ENCODE results near the gene SPAG16.
"Not testable (repeated sequence)": the region's sequence is repeated elsewhere in the genome, so short reads cannot be mapped to it uniquely, and the experiment has no call there.

Gene SPAG16

DNA sequence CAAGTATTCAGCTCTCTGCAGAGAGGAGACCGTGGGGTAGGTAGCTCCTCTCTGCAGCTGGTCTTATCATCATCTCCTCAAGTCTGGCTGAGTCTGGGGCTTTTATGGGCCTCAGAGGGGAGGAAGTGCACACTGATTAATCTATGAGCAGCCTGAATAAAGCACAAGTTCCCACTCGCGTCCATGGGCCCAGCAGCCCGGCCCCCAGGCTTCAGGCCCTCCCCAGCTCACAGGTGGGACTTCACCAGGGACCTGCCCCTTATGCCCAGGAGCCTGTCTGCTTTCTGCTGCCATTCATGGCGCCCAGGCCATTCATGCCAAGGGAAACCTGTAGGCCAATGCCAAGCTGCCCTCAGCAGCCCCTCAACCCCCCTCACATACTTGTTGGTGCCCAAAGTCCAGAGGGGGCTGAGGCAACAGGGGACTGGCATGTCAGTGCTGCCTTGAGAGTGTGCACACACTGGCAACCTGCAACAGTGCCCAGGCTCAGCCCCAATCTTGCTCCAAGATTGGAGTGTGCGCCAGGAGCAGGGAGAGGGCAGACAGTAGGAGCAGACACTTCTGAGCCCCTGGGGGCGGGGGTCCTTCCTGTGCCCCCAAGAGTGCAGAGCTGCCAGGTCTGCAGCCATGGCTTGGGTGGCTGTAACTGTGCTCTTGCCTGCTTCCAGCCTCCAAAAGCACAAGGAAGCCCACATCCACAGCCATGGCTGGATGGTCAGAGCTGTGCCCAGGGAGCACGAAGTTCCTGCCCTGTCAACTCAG lies 751.0 kb downstream of the SPAG16 start:
- DNase-seq (ENCODE audit: low read depth) = no peak
- H3K4me3 ChIP-seq (ENCODE audit: low read depth, low read length) = no peak overlapping the region
- TF ChIP-seq CTCF (IDR thresholded peaks at IDR 0.05; ENCODE audit: low read depth, low read length, missing control alignments) = no peak

DNA sequence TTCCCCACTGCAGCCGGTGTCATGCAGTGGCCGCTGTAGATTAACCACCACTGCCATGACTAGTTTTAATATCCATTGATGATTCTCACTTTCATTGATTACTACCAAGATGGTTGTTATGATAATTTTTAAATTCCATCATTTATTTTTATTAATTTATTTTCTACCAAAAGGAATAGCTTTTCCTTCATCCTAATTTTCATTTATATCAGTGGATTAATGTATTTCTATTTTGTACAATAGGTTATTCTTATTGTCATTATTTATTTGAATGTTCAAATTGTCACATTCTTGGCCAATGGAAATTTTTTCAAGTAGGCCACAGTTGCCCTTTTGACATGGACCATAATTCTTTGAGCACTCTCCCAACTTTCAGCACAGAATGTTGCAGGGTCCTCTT lies 751.7 kb downstream of the SPAG16 start:
- DNase-seq (ENCODE audit: low read depth) = no peak
- no peak for TF ChIP-seq CTCF (IDR thresholded peaks at IDR 0.05; ENCODE audit: low read depth, low read length, missing control alignments)
- H3K4me3 ChIP-seq (ENCODE audit: low read depth, low read length) = no peak overlapping the region

DNA sequence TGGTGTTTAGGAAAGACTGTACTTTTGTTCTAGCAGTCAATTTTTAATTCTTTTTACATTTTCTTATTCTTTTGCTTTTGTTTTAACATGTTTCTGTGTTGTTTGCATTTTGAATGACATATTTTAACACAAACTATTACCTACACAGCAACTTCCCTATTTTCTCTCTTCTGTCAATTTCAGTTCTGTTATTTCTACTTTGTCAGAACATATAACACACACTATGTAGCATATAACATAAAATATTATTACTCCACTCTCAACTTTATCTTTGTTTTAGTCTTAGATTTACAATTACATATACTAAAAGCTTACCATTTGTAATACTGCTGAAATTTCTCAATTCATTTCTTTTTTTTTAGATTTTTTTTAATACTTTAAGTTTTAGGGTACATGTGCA lies 753.9 kb downstream of the SPAG16 start:
- no peak overlapping the region for H3K4me3 ChIP-seq (ENCODE audit: low read depth, low read length)
- TF ChIP-seq CTCF (IDR thresholded peaks at IDR 0.05; ENCODE audit: low read depth, low read length, missing control alignments) = no peak
- DNase-seq (ENCODE audit: low read depth) = no peak

DNA sequence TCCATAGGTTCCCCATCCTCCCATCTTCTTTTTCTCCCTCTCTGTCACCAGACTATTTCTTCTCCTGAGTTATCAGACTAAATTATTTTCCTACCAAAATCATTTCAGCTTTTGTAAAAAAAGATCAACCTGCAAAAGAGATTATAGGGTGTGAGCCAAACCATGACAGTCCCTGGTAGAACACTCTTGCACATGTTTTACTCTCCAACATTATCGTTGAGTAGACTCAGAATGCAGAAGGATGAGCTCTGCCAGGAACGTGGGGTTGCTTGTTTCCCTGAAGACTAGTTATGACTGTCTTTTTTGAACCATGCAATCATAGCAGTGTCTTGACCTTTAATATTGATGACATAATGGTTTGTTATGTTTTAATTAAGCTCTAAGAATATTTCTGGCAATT lies 766.5 kb downstream of the SPAG16 start:
- H3K4me3 ChIP-seq (ENCODE audit: low read depth, low read length) = no peak overlapping the region
- no peak for TF ChIP-seq CTCF (IDR thresholded peaks at IDR 0.05; ENCODE audit: low read depth, low read length, missing control alignments)
- DNase-seq (ENCODE audit: low read depth) = no peak

GRCh38 chr2:214051585-214051984 lies 767.3 kb downstream of the SPAG16 start:
- no peak for DNase-seq (ENCODE audit: low read depth)
- TF ChIP-seq CTCF (IDR thresholded peaks at IDR 0.05; ENCODE audit: low read depth, low read length, missing control alignments) = no peak
- no peak overlapping the region for H3K4me3 ChIP-seq (ENCODE audit: low read depth, low read length)

- no peak for DNase-seq (ENCODE audit: low read depth)
- no peak for TF ChIP-seq CTCF (IDR thresholded peaks at IDR 0.05; ENCODE audit: low read depth, low read length, missing control alignments)
- no peak overlapping the region for H3K4me3 ChIP-seq (ENCODE audit: low read depth, low read length)
These were observed 768.0 kb downstream of the SPAG16 start for GRCh38 chr2:214052235-214052634.

DNA sequence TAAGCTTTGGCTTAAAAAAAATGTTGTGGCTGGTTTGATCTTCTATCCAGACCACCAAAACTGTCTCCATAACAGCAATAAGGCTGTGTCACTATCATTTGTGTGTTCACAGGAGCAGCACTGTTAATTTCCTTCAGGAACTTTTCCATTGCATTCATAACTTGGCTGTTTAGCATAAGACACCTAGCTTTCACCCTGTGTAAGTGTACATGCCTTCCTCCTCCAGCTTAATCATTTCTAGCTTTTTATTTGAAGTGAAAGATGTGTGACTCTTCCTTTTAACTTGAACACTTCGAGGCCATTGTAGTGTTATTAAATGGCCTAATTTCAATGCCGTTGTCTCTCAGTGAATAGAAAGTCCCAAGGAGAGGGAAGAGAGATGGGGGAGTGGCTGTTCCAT lies 773.7 kb downstream of the SPAG16 start:
- DNase-seq (ENCODE audit: low read depth) = no peak
- no peak overlapping the region for H3K4me3 ChIP-seq (ENCODE audit: low read depth, low read length)
- TF ChIP-seq CTCF (IDR thresholded peaks at IDR 0.05; ENCODE audit: low read depth, low read length, missing control alignments) = no peak

- not testable (repeated sequence) for DNase-seq (ENCODE audit: low read depth); H3K4me3 ChIP-seq (ENCODE audit: low read depth, low read length)
These were observed 778.0 kb downstream of the SPAG16 start for GRCh38 chr2:214062279-214062678.
